HS-27A (cell line): ENCODE results near the gene GLIPR2.
"Not testable (repeated sequence)": the region's sequence is repeated elsewhere in the genome, so short reads cannot be mapped to it uniquely, and the experiment has no call there.

Experiments used
- DNase-seq: peaks from one replicate; pipeline ENCODE4 v3.0.0-alpha.2; 2012; ENCODE audit warnings: low read depth, missing footprints

GLIPR2 gene

DNA sequence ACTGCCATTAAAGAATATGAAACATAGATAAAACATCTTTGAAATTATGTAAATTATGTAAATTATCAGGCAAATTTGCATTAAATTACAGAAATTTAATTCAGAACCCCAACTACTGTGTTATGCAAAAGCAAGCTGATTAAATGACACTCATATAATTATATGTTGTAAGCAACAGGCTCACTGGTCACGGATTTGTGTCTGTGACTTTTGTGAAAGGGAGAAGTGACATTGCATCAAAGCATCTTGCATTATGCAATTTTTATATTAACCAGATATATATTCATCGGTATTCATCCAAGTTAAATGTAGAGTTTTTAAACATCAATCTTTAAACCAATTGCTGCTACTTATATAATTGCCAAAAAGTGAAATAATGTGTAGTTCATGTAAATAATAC lies 13.0 kb upstream of the GLIPR2 start:
- DNase-seq = no peak

- no peak for DNase-seq
These were observed 11.3 kb upstream of the GLIPR2 start for GRCh38 chr9:36125062-36125855.

DNA sequence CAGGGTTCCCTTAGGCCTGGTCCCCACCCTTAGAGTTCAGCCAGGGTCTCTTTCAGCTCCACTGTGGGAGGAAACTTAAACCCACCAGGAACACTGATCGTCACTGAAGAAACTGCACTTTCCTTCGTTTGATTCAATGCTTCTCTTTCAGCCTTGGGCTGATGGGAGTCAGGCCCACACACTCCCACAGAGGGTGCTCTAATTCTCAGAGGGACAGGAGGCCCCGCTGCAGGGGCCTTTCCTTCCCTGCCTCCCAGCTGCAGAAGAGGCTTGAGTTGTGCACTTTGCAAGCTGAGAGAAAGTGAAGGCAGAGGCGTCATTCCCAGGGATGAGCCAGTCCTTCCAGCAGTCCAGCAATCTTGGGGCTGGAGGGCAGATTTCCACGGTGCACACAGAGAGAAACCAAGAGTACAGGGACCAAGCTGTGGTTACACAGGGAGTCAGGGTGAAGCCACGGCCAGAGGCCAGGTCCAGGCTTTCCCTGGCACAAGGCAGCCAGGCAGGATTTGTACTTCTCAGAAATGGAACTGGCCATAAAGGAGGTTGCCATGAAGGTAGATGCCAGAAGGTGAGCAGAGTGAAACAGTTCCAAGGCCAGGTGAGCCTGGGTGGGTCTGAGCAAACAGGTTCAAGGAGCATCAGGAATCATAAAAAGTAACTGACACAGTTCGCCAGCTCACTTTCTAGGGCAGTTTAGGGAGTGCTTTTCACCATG lies 10.4 kb upstream of the GLIPR2 start:
- no peak for DNase-seq

GRCh38 chr9:36127652-36128244 lies 8.8 kb upstream of the GLIPR2 start:
- DNase-seq = no peak

GRCh38 chr9:36128349-36128748 lies 8.2 kb upstream of the GLIPR2 start:
- DNase-seq = no peak

DNA sequence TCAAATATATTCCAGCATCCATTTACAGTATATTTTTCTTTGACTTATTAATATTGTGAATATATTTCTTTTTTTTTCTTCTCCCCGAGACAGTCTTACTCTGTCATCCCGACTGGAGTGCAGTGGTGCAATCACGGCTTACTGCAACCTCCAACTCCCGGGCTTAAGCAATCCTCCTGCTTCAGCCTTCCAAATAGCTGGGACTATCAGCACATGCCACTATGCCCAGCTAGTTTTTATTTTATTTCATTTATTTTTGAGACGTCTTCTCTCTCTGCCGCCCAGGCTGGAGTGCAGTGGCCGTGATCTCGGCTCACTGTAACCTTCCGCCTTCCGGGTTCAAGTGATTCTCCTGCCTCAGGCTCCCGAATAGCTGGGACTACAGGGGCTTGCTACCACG lies 7.4 kb upstream of the GLIPR2 start:
- no peak for DNase-seq

- DNase-seq = not testable (repeated sequence)
These were observed 4.9 kb upstream of the GLIPR2 start for GRCh38 chr9:36131666-36132065.

DNA sequence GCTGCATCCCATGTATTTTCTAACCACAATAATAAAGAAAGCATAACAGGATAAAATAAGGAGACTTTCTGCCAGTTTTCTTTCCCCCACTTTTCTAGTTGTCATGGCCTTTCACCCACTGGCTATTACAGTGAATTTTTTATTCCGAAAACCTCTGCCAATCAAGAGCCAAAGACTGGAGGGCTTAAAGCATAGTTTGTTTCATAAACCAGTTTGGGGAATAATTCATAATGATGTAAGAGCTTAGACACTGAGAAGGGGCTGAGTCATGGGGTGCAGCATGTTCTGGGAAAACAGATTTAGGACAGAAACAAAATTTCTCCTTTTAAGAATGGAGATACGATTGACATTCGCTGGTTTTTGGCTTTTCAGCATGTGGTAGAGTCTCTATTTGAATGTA lies 4.4 kb upstream of the GLIPR2 start:
- DNase-seq = no peak

GRCh38 chr9:36134761-36135505 lies 1.6 kb upstream of the GLIPR2 start:
- no peak for DNase-seq

DNA sequence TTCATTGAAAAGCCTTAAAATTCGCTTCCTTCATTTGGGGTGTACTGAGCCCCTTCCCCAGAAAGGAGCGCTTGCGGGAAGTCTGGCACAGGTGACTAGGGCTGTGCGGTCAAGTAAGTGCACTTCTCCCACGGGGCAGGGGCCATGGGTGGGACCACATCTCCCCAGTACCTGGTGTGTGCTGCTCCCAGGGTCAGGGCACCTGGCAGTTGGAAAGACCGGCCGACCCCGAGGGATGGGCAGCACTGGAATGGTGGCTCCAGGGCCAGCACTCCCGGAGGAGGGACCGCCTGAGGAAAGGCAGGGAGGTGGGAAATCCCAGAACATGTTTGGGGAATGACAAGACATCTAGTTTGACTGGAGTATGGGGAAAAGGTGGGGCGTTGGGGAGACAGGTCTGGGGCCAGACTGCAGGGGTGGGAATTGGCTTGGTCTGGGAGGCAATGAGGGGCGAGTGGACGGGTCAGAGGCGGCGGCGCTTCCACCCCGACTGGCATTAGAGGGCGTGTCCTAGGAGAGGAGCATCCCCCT lies 727 bp upstream of the GLIPR2 start:
- DNase-seq = no peak

GRCh38 chr9:36136894-36137391 lies 410 bp downstream of the GLIPR2 start:
- no peak for DNase-seq

DNA sequence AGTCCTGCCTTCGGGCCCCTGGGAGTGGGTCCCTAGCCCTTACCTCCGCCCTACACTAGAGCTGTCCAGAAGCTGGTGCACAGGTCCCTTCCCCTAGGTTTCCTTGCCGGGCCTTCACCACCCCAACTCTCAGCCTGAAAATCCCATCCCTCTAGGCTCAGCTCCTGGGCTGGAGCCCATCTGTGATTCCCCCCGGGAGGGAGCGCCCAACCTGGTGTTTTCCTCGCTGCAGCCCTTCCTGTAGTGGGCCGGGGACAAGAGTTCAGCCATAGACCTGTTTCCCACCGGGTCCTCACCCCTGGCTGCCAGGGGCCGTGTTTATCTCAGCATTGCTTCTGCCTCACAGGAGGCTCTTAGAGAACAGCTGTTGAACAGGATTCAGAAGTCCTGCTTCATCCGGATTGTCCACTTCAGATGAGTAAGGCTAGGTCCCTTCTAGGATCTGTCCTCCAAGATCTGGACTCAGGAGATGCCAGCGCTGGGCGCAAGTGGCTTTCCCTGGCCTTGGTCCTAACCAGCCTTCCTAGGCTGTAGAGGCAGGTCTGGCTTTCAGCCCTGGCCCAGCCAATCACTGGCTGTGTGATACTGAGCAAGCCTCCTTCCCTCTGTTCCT lies 965 bp downstream of the GLIPR2 start:
- no peak for DNase-seq

DNA sequence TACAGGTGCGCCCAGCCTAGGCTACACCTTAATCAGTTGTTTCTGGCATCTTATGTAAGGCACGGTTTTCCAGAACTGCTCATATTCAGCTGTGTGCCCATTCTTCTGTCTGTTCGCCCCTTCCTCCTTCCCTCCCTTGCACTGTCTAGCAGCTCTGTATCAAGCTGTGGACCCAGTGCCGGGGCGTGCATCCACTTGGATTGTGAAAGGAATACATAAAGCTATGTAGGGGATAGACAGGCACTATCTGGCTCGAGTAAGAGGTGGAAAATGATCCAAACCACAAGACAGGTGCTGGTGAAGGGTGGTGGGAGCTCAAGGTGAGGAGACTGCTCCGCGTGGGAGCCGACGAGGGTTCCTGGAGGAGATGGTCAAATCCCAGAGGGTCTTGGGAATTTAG lies 2.0 kb downstream of the GLIPR2 start:
- DNase-seq = no peak

DNA sequence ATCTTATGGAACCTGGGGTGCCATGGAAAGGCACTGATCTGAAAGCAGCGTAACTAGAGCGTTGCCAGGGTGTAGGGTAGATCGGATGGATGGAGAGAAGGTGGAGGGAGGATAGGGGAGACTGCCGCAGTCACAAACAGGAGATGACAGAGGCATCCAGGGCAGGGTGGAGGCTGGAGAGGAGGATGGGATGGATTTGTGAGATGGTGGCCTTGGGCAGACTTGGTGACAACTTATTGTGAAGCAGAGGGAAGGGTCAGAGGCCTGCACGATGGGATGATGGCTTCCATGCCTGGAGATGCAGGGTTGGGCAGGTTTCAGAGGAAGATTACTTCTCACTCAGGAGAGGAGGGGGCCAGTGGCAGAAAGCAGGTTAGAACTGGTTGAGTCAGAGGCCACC lies 2.4 kb downstream of the GLIPR2 start:
- DNase-seq = no peak

- no peak for DNase-seq
These were observed 3.9 kb downstream of the GLIPR2 start for GRCh38 chr9:36140086-36141084.

GRCh38 chr9:36141288-36141687 lies 4.8 kb downstream of the GLIPR2 start:
- no peak for DNase-seq

DNA sequence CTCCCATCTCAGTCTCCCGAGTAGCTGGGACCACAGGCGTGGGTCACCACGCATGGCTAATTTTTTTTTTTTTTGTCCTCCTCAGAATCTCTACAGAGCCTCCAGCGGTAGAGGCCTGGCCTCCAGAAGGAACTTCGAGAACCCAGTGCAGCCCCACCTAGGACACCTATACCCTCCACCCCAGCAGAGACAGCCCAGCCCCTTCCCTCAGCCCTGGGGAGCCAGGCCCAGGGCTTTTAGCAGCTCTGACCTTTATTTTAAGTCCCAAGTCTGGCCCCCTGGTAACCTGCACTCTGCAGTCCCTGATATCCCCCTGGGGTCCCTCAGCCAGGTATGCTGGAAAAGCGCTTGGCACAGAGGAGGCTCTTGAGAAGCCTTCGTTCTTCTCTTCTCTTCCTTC lies 5.2 kb downstream of the GLIPR2 start:
- DNase-seq = no peak

GRCh38 chr9:36142510-36143244 lies 6.1 kb downstream of the GLIPR2 start:
- no peak for DNase-seq

DNA sequence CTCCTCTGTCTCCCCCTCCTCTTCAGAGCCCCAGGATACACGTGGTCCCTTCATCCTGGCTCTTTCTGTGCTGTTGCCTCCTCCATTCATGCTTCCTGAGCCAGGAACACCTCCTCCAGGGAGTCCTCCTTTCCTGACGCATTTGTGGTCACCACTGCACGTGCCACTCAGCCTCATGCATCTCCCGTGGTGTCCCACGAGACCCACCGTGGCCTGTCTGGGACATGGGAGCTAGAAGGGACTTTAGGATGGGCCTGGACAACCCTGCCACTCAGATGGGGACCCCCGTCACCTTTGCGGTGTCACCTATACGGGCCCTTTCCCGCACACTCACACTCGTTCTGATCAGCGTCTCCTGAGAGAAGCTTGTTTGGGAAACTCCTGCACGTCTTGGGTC lies 6.7 kb downstream of the GLIPR2 start:
- no peak for DNase-seq
